DMS153 (cell line): ENCODE results near the gene DHX32.

ENCODE experiments used
- DNase-seq: peaks from one replicate; lab custom pipeline; 2025; lab: John Stamatoyannopoulos, UW

The DHX32 gene

DNA sequence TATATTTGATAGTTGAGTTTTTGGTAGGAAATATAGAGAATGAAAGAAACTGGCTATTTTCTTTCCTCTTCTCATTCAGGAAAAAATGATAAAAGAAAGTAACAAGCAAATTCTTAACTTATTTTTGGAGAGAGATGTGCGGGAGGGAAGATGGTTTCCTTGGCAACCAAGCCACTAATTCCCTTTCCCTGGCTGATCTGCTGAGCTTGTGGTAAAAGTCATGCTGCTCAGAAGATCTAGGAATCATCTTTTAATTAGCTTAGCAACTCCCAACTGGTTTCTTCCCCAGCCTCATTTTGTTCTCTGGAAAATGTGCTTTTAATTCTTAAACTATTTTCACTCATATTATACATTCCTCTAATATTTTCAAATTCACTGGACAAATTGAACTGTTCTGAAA lies 69.8 kb downstream of the DHX32 start:
- DNase-seq: no peak

DNA sequence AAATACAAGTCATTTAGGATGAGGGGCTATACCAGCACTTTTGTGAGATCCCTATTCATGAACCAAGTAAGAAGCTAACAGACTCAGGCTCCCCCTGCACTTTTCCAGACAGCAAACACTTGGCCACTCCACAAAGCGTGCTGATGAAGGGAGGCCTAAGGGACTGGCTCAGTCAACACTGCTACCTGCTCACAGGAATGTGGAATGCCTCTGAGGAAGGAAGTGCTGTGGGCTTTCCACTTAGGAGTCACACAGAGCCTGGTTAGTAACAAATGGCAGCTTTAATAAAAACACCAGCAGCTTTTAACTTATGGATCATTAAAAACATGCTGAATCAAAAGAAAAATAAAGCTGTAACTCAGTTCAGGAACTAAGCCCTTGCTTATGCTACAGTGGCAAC lies 73.0 kb downstream of the DHX32 start:
- no peak for DNase-seq

DNA sequence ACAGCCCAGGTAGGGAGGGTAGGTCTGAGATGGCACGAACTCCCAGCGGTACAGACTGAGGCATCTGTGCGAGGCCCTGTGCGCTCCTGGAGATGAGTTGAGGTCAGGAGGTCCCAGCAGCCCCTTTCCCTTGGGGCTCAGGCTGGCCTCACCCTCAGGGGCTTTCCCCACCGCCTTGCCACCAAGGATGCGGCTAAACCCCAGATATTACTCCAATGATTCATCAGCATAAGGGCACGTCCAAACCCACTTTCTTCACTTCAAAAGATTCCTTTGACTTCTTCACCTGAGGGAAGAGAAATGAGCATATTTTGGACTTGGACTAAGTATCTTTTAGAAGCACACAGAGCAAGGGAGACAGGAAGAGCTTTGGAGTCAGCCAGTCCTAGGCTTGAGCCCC lies 78.4 kb downstream of the DHX32 start:
- DNase-seq: no peak

DNA sequence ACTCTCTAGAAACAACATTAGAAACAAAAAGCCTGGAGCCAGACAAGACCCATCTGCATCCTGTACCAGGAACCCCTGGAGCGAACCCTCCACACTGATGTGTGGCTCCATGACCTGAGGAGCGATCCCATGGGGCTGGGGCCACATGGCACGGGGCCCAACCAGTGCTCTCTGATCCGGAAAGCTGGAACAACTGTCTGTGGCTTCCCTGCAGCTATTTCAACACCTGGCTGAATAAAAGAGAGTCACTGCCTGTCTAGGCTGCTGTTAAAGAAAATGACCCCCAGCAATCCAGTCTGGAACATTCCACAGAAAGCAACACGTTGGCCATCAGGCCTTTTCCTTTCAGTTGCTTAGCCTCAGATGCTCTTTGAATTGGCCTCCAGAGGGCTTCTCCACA lies 79.0 kb downstream of the DHX32 start:
- no peak for DNase-seq

DNA sequence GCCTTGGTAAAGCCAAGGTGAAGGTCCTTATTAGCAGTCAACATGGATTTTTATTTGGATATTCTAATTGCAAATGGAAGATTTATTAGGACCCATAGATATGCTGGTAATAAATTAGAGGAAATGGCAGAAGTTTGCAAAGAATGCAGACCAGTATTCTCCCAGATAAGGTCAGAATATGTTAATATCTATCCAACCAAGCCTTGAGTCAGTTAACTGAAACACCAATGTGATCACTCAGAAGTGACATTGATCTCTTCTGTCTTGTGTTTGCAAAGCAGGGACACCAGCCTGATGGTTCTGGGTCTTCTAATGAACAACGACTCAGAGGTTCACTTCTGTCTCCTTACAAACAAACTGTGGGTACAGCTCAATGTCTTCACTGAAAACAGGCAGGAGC lies 79.5 kb downstream of the DHX32 start:
- DNase-seq: no peak

DNA sequence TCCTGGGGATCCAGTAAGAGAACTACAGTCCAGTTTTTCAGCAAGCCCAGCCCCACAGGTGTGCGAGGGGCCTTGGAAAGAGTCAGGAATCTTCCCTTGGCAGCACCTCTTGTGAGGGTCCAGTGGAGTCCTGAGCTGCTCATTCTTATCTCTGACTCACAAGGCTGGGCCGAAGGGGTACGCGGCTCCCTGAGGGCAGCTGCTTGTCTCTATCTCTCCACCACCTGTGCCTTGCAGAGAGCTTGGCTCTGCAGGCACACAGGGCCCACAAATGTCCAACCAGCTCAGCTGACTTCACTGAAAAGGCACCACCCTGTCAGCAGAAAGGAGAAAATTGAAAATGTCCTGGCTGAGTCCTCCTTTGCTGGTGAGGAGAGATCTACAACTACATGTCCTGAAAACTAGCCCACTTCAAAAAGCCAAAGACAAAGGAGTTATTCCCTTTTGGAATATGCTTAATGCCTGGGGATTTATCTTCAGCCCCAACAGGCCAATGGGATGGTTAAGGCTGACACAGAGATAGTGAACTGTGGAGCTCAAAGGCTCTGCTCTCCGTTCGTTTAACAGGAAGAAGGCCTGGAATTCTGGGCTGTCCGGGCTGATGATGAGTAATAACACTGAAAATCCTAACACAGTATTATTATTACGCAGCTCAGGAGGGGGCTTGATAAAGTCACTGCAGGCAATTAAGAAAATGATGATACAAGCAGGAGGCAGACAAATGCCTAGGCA lies 81.5 kb downstream of the DHX32 start:
- no peak for DNase-seq

DNA sequence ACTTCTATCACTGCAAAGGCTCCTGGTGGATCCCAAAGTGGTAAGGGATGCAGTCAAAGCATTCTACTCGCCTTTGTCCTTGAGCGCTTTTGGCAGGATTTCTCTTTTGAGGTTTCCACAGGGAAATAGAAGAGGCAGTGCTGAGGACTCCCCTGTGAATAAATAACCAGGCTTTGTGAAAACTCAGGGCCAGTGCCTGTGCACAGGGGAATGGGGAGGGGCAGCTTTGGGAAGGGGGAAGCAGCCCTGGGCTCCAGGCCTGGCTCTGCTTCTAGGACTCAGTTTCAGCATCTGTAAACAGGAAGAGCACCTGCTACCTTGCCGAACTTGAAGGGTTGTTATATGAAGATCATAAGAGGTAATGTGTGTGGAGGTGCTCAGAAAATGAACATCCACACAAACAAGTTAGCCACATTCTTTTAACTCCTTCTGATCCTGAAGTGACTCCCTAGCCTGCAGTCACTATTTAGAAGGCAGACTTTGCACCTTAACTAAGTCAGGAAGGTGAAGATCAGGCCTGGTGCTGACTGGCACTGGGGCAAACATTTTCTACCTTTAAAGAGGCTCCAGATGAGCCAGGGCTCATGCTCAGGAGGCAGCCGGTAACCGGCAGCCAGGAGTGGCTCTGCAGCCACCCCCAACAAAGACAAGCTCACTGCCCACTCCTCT lies 83.0 kb downstream of the DHX32 start:
- DNase-seq: peak; percentile 6

DNA sequence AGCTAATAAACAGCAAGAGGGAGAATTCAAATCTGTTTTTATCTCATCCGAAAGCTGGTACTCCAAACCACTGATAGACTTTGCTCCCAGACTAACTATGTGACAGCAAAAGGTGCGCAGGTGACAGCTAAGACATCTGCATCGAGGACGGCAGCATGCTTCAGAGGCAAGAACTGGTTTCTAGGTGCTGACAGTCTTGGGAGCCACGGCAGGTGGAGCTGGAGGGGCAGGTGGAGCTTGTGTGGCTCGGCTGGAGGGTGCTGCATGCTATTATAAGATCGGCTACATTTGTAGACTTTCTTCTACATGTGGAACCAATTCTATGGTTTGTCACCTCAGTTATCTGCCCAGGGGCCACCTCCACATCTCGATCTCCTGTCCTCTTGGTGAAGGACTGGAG lies 83.7 kb downstream of the DHX32 start:
- DNase-seq: no peak

DNA sequence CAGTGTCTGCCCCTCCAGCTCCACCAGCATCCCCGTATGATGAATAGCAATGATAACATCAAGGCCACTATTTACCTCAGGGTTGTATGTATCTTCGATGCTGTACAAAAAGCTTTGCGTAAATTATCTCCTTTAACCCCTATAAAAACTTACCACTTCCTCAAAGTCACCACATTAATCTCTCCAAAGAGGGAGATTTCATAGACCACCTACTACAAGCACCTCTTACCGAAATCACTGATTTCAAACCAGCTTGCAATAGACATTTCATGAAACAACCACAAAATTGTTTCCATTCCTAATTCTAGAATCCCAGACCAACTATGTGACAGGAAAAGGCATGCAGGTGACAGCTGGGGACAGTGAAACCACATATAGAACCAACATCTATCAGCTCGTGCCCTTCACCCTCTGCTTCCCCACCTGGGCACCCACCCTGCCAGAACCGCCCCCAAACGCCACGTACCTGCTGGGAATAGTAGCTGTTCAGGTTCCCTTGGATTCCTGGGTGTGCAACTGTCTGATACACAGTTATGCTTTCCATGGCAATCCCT lies 85.4 kb downstream of the DHX32 start:
- no peak for DNase-seq

DNA sequence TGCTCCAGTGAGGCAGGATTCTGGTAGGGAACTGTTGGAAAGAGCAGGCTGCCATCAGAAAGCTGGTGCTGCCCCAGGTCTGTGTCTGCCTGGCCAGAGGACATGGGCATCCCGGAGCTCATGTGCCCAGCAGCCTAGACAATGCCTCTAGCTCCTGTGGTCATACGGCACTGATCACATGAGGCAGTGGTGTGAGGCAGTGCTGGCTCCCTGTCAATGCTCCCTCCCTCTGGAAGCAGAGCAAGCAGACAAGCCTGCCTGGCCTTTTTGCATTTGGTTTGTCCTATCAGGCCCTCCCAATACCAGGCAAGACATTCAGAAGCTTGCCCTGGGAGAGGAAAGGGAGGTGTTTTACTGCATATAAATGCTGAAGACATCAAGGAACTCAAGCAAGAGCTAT lies 86.0 kb downstream of the DHX32 start:
- DNase-seq: no peak

DNA sequence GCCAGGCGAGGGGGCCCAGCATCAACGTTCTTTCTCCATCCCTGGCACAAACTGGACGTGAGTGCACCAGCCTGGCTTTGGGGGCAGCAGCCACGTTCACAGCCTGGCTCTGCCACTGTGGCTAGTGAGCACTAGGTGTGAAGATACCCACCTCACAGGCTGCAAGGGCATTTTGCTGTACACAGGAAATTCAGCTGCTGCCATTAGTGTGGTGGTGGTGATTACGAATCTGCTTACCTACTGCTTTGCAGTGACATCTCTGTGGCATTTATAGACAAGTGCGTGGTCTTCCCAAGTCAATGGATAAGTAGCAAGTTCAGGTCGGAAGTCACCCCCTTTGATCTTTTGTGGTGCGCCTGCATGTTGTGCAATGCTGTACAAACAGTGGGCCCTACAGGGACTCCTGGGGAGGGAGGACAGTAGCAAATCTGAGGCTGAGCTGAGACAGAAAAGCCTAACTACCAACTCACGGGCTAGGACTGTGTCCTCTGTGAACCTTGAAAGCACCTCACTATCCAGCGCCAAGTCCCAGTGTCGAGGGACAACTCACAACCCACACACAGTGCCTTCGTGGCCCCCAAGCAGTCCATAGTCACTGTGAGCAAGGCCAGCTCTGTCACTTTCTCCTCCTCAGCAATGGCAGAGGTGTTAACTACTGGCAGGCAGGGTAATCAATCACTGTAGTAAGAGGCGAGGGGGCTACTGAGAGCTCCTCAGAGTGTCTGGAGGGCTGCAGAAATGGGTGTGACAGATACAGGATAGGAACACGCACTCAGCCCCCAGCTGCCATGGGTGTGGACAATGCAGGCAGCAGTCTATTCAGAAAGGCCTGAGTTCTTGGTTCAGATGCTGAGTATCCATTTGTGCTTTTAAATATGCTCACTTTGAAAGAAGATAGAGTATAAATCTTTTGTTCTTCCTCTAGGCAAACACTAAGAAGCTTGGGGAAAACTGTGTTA lies 88.5 kb downstream of the DHX32 start:
- no peak for DNase-seq

DNA sequence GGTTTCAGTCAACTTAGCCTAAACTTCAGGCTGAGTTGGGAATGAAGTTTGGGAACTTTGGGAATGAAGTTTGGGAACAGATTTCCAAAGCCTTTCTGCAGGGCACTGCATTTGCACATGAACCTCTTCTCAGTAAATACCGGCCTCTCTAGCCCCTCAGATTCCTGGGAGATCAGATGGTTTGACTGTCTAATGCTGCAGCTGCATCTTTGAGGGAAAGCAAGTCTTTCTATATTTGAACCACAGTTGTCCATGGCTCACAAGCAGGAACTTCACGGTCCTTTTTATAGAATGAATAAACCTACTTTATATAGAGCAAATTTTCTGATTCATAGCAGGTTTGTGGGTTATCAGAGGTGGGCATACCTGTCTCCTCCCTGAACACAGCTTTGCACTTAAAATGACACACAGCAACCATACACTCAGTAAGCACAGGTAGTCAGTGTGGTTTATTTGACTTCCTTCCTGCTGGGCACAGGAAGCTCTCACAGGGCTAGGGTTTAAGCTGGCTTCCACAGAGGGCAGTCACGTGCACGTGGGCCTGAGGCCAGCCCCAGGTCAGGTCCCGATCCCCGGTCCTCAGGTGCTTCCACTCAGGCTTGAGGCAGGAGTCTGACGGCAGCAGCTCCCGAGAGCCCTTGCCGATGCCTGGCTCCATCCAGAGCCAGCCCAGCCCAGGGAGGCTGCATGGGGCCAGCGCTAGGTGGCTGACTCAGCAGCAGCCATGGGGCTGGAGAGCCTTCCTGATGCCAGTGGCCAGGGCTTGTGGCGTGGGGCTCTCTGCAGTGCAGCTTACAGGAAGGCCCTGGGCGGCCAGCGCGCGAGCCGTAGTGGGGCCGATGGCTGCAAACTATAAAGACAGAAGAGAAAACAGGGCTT lies 92.7 kb downstream of the DHX32 start:
- peak; percentile 2 for DNase-seq
